GM21381 (cell line): ENCODE results near the gene PSG6.
"Not testable (repeated sequence)": the region's sequence is repeated elsewhere in the genome, so short reads cannot be mapped to it uniquely, and the experiment has no call there.

Experiments
- ATAC-seq: cut with Tn5 transposase; IDR thresholded peaks from one replicate; pipeline ENCODE4 v1.9.1; 2021; ENCODE audit warnings: mild to moderate bottlenecking, moderate library complexity; ENCODE audit not compliant: unreplicated experiment

PSG6 gene

GRCh38 chr19:42854745-42855144 lies 62.9 kb downstream of the PSG6 start:
- ATAC-seq = not testable (repeated sequence)

GRCh38 chr19:42853231-42853630 lies 64.5 kb downstream of the PSG6 start:
- not testable (repeated sequence) for ATAC-seq

GRCh38 chr19:42852821-42853220 lies 64.9 kb downstream of the PSG6 start:
- ATAC-seq = not testable (repeated sequence)
